ENCODE measurements around the gene SLC7A8.
"Not testable (repeated sequence)": the region's sequence is repeated elsewhere in the genome, so short reads cannot be mapped to it uniquely, and the experiment has no call there.

Gene SLC7A8

DNA sequence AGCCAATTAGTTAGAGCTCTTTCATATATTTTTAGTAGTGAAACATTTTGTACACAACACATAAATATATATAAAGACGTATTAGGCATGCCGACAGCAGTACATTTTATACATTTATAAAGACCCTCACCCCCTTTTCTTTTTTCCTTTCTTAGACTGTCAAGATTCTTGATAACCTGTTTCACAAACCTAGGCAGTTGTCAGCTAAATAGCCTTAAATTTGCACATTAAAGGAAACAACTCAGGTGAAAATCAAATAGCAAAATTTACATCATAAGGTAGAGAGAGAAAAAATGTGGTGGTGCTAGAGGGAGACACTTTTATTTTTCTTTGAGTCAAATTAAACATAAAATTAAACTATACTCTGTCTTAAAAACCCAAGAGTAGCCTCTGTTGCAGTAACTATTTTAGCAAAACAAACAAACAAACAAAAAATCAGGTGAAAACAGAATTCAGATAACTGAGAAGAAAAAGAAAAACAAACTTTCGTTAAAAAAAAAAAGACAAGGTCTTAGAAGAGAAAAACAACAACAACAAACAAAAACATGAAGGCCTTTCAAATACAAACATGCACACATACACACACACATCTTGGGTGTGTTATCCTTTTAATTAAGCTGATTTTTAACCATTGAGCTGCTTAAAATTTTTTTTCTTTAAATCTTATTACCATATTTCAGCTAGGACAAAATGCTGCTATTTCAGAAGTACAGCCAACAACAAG, 23.1 kb upstream of the SLC7A8 start:
- DNase-seq (ENCODE audit: extremely low spot score): no peak
- TF ChIP-seq LEF1 (IDR thresholded peaks at IDR 0.05; ENCODE audit: borderline replicate concordance) (no peak), ZNF384 (IDR thresholded peaks at IDR 0.05) (peak; percentile 45; the same call in 1 of the 2 replicates)
- CTCF ChIA-PET: interaction anchor here (0.7 to 1.9 kb wide), 4 partner anchors 20 to 178 kb away, joined by 3 to 6 read pairs (median 4); no protein-coding TSS in a partner anchor
- POLR2A ChIA-PET: interaction anchor here (0.7 to 1.3 kb wide), 2 partner anchors 31 to 112 kb away, joined by 3 to 4 read pairs; partner anchors contain the start of genes ACIN1, C14orf119 and RNF212B

DNA sequence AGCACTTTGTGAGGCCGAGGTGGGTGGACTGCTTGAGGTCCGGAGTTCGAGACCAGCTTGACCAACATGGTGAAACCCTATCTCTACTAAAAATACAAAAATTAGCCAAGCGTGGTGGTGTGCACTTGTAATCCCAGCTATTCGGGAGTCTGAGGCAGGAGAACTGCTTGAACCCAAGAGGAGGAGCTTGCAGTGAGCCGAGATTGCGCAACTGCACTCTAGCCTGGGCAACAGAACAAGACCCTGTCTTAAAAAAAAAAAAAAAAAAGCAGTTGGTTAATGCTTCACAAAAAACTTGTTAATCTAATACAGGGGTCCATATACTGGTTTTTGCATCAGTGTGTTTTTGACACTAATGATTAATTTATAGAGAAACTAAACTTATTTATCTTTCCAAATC, 18.5 kb upstream of the SLC7A8 start:
- no peak for DNase-seq (ENCODE audit: extremely low spot score)
- ChIA-PET CTCF (interaction anchor here (0.7 to 1.8 kb wide), 2 partner anchors 81 to 178 kb away, joined by 4 to 6 read pairs; no protein-coding TSS in a partner anchor), POLR2A (interaction anchor here (1.1 kb wide), 1 partner anchor 15 kb away, joined by 3 read pairs; no protein-coding TSS in a partner anchor)
- no peak for TF ChIP-seq LEF1 (IDR thresholded peaks at IDR 0.05; ENCODE audit: borderline replicate concordance)
- no peak for TF ChIP-seq FOXM1 (IDR thresholded peaks at IDR 0.05; ENCODE audit: borderline replicate concordance)
- no peak for TF ChIP-seq TARDBP (IDR thresholded peaks at IDR 0.05)
- TF ChIP-seq, protein P1, sequence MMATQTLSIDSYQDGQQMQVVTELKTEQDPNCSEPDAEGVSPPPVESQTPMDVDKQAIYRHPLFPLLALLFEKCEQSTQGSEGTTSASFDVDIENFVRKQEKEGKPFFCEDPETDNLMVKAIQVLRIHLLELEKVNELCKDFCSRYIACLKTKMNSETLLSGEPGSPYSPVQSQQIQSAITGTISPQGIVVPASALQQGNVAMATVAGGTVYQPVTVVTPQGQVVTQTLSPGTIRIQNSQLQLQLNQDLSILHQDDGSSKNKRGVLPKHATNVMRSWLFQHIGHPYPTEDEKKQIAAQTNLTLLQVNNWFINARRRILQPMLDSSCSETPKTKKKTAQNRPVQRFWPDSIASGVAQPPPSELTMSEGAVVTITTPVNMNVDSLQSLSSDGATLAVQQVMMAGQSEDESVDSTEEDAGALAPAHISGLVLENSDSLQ (IDR thresholded peaks at IDR 0.05): no peak
- TF ChIP-seq BHLHE40 (IDR thresholded peaks at IDR 0.05; ENCODE audit: borderline replicate concordance): no peak
- TF ChIP-seq NFRKB (IDR thresholded peaks at IDR 0.05): no peak
- no peak for TF ChIP-seq ZNF384 (IDR thresholded peaks at IDR 0.05)
- TF ChIP-seq SUZ12 (IDR thresholded peaks at IDR 0.05): no peak
- no peak for TF ChIP-seq FOXK2 (IDR thresholded peaks at IDR 0.05)
- TF ChIP-seq ELF4 (IDR thresholded peaks at IDR 0.05): no peak
- no peak for TF ChIP-seq HDGF (IDR thresholded peaks at IDR 0.05; ENCODE audit: borderline replicate concordance)
- no peak for TF ChIP-seq L3MBTL2 (conservative IDR thresholded peaks at IDR 0.05)
- TF ChIP-seq FOXA1 (IDR thresholded peaks at IDR 0.05): no peak
- no peak for TF ChIP-seq SP1 (IDR thresholded peaks at IDR 0.05)
- TF ChIP-seq ARNT (IDR thresholded peaks at IDR 0.05): no peak
- no peak for TF ChIP-seq CTBP1 (IDR thresholded peaks at IDR 0.05; ENCODE audit: borderline replicate concordance)

DNA sequence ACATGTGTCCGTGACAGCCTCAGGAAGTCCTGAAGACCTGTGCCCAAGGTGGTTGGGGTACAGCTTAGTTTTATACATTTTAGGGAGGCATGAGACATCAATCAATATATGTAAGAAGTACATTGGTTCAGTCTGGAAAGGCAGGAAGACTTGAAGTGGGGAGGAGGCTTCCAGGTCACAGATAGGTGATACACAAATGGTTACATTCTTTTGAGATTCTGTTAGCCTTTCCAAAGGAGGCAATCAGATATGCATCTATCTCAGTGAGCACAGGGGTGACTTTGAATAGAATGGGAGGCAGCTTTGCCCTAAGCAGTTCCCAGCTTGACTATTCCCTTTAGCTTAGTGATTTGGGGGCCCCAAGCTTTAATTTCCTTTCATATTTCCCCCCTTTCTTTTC, 15.7 kb upstream of the SLC7A8 start:
- DNase-seq (ENCODE audit: extremely low spot score); POLR2A ChIA-PET: not testable (repeated sequence)
- CTCF ChIA-PET: interaction anchor here (1.1 kb wide), 1 partner anchor 79 kb away, joined by 4 read pairs; no protein-coding TSS in a partner anchor

DNA sequence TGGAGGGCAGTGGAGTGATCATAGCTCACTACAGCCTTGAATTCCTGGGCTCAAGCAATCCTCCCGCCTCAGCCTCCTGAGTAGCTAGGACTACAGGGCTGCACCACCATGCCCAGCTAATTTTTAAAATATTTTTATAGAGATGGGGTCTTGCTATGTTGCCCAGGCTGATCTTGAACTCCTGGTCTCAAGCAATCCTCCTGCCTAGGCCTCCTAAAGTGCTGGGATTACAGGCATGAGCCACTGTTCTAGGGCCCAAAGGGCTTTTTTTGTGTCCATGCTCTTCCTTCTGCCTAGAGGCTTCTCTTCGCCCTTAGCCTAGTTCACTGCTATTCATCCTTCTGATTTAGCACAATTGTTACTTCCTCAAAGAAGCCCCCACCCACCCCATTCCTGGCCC, 13.0 kb upstream of the SLC7A8 start:
- CTCF ChIA-PET; DNase-seq (ENCODE audit: extremely low spot score): not testable (repeated sequence)
- POLR2A ChIA-PET: interaction anchor here (1.5 kb wide), 1 partner anchor 102 kb away, joined by 3 read pairs; the partner anchor contains the start of gene ACIN1

DNA sequence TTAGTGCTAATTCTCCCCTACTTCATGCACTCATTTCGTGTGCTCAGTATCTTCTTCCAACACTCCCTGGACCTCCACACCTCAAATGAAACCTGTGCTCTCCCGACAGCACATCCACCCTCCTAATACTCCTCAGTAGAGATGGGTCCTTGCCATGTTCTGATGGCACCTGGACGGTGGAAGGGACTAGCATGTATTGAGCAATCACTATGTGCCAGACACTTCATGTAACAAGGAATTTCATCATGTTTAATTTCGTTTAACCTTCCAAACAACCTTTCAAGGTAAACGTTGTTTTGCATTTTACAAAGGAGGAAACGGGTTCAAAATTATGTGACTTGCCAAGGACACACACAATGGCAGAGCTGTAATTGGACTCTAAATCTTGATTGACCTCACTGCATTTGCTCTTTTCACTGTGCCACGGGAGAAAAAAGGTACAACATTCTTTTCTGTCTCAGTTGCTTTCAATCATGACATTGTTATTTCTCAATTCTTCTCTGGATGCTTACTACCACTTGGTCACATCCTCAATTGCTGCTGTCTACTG, 12.2 kb upstream of the SLC7A8 start:
- TF ChIP-seq FOXA1 (IDR thresholded peaks at IDR 0.05): no peak
- no peak for TF ChIP-seq SUZ12 (IDR thresholded peaks at IDR 0.05)
- no peak for TF ChIP-seq NFRKB (IDR thresholded peaks at IDR 0.05)
- no peak for TF ChIP-seq ARNT (IDR thresholded peaks at IDR 0.05)
- TF ChIP-seq, protein P1 (IDR thresholded peaks at IDR 0.05): no peak
- TF ChIP-seq SP1 (IDR thresholded peaks at IDR 0.05): no peak
- no peak for TF ChIP-seq HDGF (IDR thresholded peaks at IDR 0.05; ENCODE audit: borderline replicate concordance)
- no peak for TF ChIP-seq LEF1 (IDR thresholded peaks at IDR 0.05; ENCODE audit: borderline replicate concordance)
- TF ChIP-seq TARDBP (IDR thresholded peaks at IDR 0.05): no peak
- no peak for TF ChIP-seq CTBP1 (IDR thresholded peaks at IDR 0.05; ENCODE audit: borderline replicate concordance)
- CTCF ChIA-PET: interaction anchor here (2.2 kb wide), 1 partner anchor 74 kb away, joined by 17 read pairs; no protein-coding TSS in a partner anchor
- no peak for DNase-seq (ENCODE audit: extremely low spot score)
- POLR2A ChIA-PET: no interaction called here

DNA sequence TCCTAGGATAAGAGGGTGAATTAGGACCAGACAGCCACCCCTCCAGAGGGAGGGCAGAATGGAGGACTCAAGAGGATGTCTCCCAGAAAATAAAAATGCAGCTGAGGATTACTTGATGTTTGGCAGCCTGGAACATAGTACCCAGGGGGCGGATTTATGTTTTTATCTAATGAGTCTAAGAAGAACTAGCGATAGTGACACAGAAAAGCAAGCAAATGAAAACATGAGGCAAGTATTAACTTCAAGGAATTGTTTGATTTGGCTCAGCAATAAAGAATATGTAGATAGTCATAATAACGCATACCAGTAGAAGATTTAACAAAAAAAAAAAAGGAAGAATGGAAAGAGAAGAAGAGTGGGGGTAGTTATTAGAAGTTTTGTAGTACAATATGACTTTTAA, 10.0 kb upstream of the SLC7A8 start:
- ChIA-PET POLR2A (no interaction called here), CTCF (interaction anchor here (1.4 kb wide), 1 partner anchor 73 kb away, joined by 6 read pairs; no protein-coding TSS in a partner anchor)
- DNase-seq (ENCODE audit: extremely low spot score): no peak
- TF ChIP-seq HDGF (IDR thresholded peaks at IDR 0.05; ENCODE audit: borderline replicate concordance) (no peak), L3MBTL2 (conservative IDR thresholded peaks at IDR 0.05) (no peak), CTBP1 (IDR thresholded peaks at IDR 0.05; ENCODE audit: borderline replicate concordance) (no peak), LEF1 (IDR thresholded peaks at IDR 0.05; ENCODE audit: borderline replicate concordance) (no peak), FOXK2 (IDR thresholded peaks at IDR 0.05) (no peak)
- TF ChIP-seq, protein P1 (IDR thresholded peaks at IDR 0.05): no peak

DNA sequence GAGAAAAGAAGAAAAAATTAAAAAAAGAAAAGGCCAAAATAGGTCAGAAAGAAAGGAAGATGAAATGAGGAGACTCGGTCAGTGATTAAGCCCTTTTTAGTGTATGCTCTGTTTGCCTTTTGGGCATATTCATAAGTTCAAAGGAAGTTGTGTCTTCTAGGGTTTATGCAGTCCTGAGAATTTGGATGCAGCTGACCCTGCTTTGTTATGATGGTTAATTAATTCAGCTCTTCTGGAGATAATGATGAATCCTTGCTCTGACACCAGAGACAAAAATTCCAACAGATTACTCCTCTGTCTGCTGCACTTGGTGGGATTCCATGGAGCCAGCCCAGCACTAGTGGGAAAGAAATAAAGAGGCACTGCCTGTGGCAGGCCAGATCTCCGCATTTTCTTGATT, 4.5 kb upstream of the SLC7A8 start:
- no peak for DNase-seq (ENCODE audit: extremely low spot score)
- TF ChIP-seq BHLHE40 (IDR thresholded peaks at IDR 0.05; ENCODE audit: borderline replicate concordance): no peak
- CTCF ChIA-PET: interaction anchor here (0.9 to 8.5 kb wide), 7 partner anchors 18 to 75 kb away, joined by 3 to 145 read pairs (median 4); partner anchors contain the start of gene CEBPE
- POLR2A ChIA-PET: interaction anchor here (1.1 to 1.4 kb wide), 2 partner anchors 67 to 93 kb away, joined by 3 to 14 read pairs; partner anchors contain the start of genes ACIN1 and C14orf119

Data from HEK293T (cell line).